ENCODE data around the gene PKIB. TPM values are rescaled to one million over a fixed set of nuclear protein-coding genes. Genes with fewer than 3 reads are reported as not detected.

PKIB gene
- total and polyA plus RNA-seq, 5 donors from 2014 or later = 0.32 to 0.95 (median 0.67) TPM; not detected in 1

- no peak overlapping the region for H3K27ac Mint-ChIP-seq
Measured at GRCh38 chr6:122610690-122611455, 668 bp downstream of the PKIB start.

DNA sequence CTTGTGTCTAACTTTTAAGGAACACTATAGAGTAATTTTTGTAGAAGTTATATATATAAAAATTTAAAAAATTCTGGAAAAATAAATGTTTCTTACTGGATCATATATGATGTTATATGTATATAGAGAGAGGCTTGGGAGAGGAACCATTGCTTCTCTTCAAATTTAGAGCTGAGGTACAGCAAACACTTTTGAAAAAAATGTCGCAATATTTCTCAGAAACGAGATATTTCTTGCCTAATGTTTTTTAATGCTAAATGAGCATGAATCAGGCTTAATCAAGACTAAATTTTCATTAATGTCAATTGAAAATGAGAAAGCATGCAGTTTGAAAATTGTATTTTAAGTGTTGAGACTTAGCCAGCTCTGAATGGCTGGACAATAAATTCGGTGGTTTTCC, 2.6 kb downstream of the PKIB start:
- no peak for DNase-seq
- H3K4me3 ChIP-seq (ENCODE audit: low read depth, low read length) = no peak overlapping the region
- no peak overlapping the region for H3K27ac Mint-ChIP-seq
- H3K4me1 ChIP-seq (ENCODE audit: control insufficient read depth, insufficient read depth, low read length, poor library complexity, severe bottlenecking) = peaks cover 15% of the 10 kb centered on the region
- no peaks in the 10 kb centered on the region for H3K36me3 Mint-ChIP-seq
- peaks cover 43% of the 10 kb centered on the region for H3K27me3 Mint-ChIP-seq
- no peak overlapping the region for H3K4me3 Mint-ChIP-seq
- ATAC-seq (ENCODE audit: low read depth in 2 of 2) = no peak
- H3K9me3 ChIP-seq (ENCODE audit: control insufficient read depth in 2 of 2, low read length in 2 of 2) = peaks cover 0 to 1% of the 10 kb centered on the region in 2 experiments
- H3K36me3 ChIP-seq (ENCODE audit: control insufficient read depth, insufficient read depth, low read length) = no peaks in the 10 kb centered on the region
- peaks cover 0 to 10% (median 3%) of the 10 kb centered on the region in 7 donors for H3K9me3 Mint-ChIP-seq
- H3K4me1 Mint-ChIP-seq = peaks cover 0 to 20% (median 11%) of the 10 kb centered on the region in 4 donors
- H3K27ac ChIP-seq (ENCODE audit: insufficient read depth, low read length, poor library complexity, severe bottlenecking) = no peak overlapping the region
- peaks cover 20% of the 10 kb centered on the region for H3K27me3 ChIP-seq (ENCODE audit: control insufficient read depth, insufficient read depth, low read length)

More at GRCh38 chr6:122610690-122611455, 668 bp downstream of the PKIB start:
- Mint-ChIP-seq H3K9me3 (peaks cover 0 to 7% (median 3%) of the 10 kb centered on the region in 7 donors), H3K4me3 (peak overlapping the region in 3 of 4 donors; percentile 43 to 73 (median 69)), H3K27me3 (peaks cover 50% of the 10 kb centered on the region), H3K36me3 (no peaks in the 10 kb centered on the region), H3K4me1 (peaks cover 0 to 20% (median 11%) of the 10 kb centered on the region in 4 donors)
- no peak overlapping the region for H3K27ac ChIP-seq (ENCODE audit: insufficient read depth, low read length, poor library complexity, severe bottlenecking)
- H3K4me3 ChIP-seq (ENCODE audit: low read depth, low read length) = peak overlapping the region; percentile 43
- ATAC-seq (ENCODE audit: low read depth in 2 of 2) (no peak), DNase-seq (peak in 1 of 3 donors; percentile 13)
- peaks cover 15% of the 10 kb centered on the region for H3K4me1 ChIP-seq (ENCODE audit: control insufficient read depth, insufficient read depth, low read length, poor library complexity, severe bottlenecking)
- no peaks in the 10 kb centered on the region for H3K36me3 ChIP-seq (ENCODE audit: control insufficient read depth, insufficient read depth, low read length)
- peaks cover 24% of the 10 kb centered on the region for H3K27me3 ChIP-seq (ENCODE audit: control insufficient read depth, insufficient read depth, low read length)
- peaks cover 0 to 1% of the 10 kb centered on the region in 2 experiments for H3K9me3 ChIP-seq (ENCODE audit: control insufficient read depth in 2 of 2, low read length in 2 of 2)

DNA sequence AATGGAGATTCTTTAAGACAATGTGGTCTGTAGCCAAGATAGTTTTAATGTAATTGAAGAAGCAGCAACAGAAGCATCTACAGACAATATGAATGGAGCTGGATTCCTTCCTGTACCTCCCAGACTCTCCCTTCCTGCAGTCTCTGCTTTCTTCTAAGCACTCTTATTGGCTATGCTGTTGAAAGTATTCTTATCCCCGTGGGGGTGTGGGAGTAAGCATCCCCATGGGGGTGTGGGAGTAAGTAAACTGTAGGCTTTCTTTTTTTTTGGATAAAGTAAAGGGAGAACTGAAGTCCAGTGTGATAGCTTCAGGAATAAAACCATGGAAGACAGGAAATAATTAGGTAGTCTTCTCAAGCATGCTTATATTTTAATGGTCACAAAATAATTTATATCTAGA, 4.1 kb downstream of the PKIB start:
- DNase-seq (no peak), ATAC-seq (ENCODE audit: low read depth in 2 of 2) (no peak)
- no peak overlapping the region for H3K27ac ChIP-seq (ENCODE audit: insufficient read depth, low read length, poor library complexity, severe bottlenecking)
- Mint-ChIP-seq H3K9me3 (peaks cover 0 to 10% (median 2%) of the 10 kb centered on the region in 7 donors), H3K36me3 (no peaks in the 10 kb centered on the region), H3K27ac (no peak overlapping the region), H3K4me3 (no peak overlapping the region), H3K4me1 (peaks cover 0 to 19% (median 10%) of the 10 kb centered on the region in 4 donors), H3K27me3 (peaks cover 31% of the 10 kb centered on the region)
- no peaks in the 10 kb centered on the region for H3K36me3 ChIP-seq (ENCODE audit: control insufficient read depth, insufficient read depth, low read length)
- no peak overlapping the region for H3K4me3 ChIP-seq (ENCODE audit: low read depth, low read length)
- peaks cover 0 to 1% of the 10 kb centered on the region in 2 experiments for H3K9me3 ChIP-seq (ENCODE audit: control insufficient read depth in 2 of 2, low read length in 2 of 2)
- H3K4me1 ChIP-seq (ENCODE audit: control insufficient read depth, insufficient read depth, low read length, poor library complexity, severe bottlenecking) = peaks cover 15% of the 10 kb centered on the region
- peaks cover 18% of the 10 kb centered on the region for H3K27me3 ChIP-seq (ENCODE audit: control insufficient read depth, insufficient read depth, low read length)

GRCh38 chr6:122615409-122615808, 5.2 kb downstream of the PKIB start:
- peaks cover 27% of the 10 kb centered on the region for H3K27me3 Mint-ChIP-seq
- no peak overlapping the region for H3K4me3 Mint-ChIP-seq
- H3K4me1 Mint-ChIP-seq = peaks cover 0 to 12% (median 5%) of the 10 kb centered on the region in 4 donors
- peaks cover 7% of the 10 kb centered on the region for H3K4me1 ChIP-seq (ENCODE audit: control insufficient read depth, insufficient read depth, low read length, poor library complexity, severe bottlenecking)
- H3K36me3 ChIP-seq (ENCODE audit: control insufficient read depth, insufficient read depth, low read length) = no peaks in the 10 kb centered on the region
- H3K27ac Mint-ChIP-seq = no peak overlapping the region
- ATAC-seq (ENCODE audit: low read depth in 2 of 2) = no peak
- peaks cover 0 to 10% (median 0%) of the 10 kb centered on the region in 7 donors for H3K9me3 Mint-ChIP-seq
- no peaks in the 10 kb centered on the region for H3K36me3 Mint-ChIP-seq
- H3K9me3 ChIP-seq (ENCODE audit: control insufficient read depth in 2 of 2, low read length in 2 of 2) = peaks cover 0 to 1% of the 10 kb centered on the region in 2 experiments
- no peak overlapping the region for H3K27ac ChIP-seq (ENCODE audit: insufficient read depth, low read length, poor library complexity, severe bottlenecking)
- DNase-seq = no peak
- H3K4me3 ChIP-seq (ENCODE audit: low read depth, low read length) = no peak overlapping the region
- H3K27me3 ChIP-seq (ENCODE audit: control insufficient read depth, insufficient read depth, low read length) = peaks cover 15% of the 10 kb centered on the region

DNA sequence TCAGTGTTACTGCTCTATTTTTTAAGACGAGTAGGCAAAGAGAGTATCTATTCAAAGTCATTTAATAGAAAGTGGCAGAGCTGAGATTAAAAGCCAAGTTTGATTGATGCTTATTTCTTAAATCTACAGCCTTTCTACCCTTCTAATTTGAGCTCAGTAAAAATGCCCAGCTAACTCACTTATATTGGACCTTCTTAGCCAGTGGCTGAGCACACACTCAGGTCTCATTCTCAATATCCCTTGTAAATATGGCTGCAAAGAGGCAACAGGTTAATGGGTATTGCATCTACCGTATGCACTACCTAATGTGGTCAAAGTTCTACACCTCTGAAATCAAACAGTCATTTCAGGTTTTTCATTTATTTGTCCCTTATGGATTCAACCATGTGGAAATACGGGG, 6.7 kb downstream of the PKIB start:
- no peak for ATAC-seq (ENCODE audit: low read depth in 2 of 2)

DNA sequence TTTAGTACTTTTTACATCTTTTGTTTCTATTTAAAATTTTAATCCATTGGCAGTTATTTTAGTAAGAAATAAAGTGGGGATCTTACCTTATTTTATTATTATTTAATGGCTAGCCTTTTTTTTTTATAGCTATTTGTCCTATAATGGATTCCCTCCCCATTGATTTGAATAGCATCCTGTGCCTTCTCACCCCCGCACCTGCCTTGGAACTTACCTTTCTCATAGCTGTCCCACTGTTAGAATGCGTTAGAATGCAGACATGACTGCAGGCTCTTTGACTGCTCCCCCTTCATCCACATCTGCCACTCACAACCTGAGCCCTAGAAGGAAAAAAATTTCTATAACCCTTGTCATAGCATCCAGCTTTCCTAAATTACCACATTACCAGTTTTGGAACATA, 9.1 kb downstream of the PKIB start:
- H3K27me3 ChIP-seq (ENCODE audit: control insufficient read depth, insufficient read depth, low read length) = peaks cover 2% of the 10 kb centered on the region
- H3K27me3 Mint-ChIP-seq = peaks cover 6% of the 10 kb centered on the region
- H3K4me3 ChIP-seq (ENCODE audit: low read depth, low read length) = no peak overlapping the region
- no peaks in the 10 kb centered on the region for H3K9me3 ChIP-seq (ENCODE audit: control insufficient read depth in 2 of 2, low read length in 2 of 2)
- no peak overlapping the region for H3K4me3 Mint-ChIP-seq
- DNase-seq = no peak
- no peak for ATAC-seq (ENCODE audit: low read depth in 2 of 2)
- peaks cover 0 to 14% (median 0%) of the 10 kb centered on the region in 7 donors for H3K9me3 Mint-ChIP-seq
- no peaks in the 10 kb centered on the region for H3K4me1 ChIP-seq (ENCODE audit: control insufficient read depth, insufficient read depth, low read length, poor library complexity, severe bottlenecking)
- no peaks in the 10 kb centered on the region for H3K36me3 Mint-ChIP-seq
- no peak overlapping the region for H3K27ac Mint-ChIP-seq
- H3K27ac ChIP-seq (ENCODE audit: insufficient read depth, low read length, poor library complexity, severe bottlenecking) = no peak overlapping the region
- no peaks in the 10 kb centered on the region for H3K4me1 Mint-ChIP-seq
- no peaks in the 10 kb centered on the region for H3K36me3 ChIP-seq (ENCODE audit: control insufficient read depth, insufficient read depth, low read length)

More for the DNA sequence above, 6.7 kb downstream of the PKIB start:
- no peak for DNase-seq
- H3K4me1 ChIP-seq (ENCODE audit: control insufficient read depth, insufficient read depth, low read length, poor library complexity, severe bottlenecking) = no peaks in the 10 kb centered on the region
- H3K9me3 Mint-ChIP-seq = peaks cover 0 to 14% (median 0%) of the 10 kb centered on the region in 7 donors
- no peaks in the 10 kb centered on the region for H3K36me3 ChIP-seq (ENCODE audit: control insufficient read depth, insufficient read depth, low read length)
- H3K9me3 ChIP-seq (ENCODE audit: control insufficient read depth in 2 of 2, low read length in 2 of 2) = peaks cover 0 to 1% of the 10 kb centered on the region in 2 experiments
- H3K27me3 ChIP-seq (ENCODE audit: control insufficient read depth, insufficient read depth, low read length) = peaks cover 9% of the 10 kb centered on the region
- H3K4me1 Mint-ChIP-seq = no peaks in the 10 kb centered on the region
- H3K27ac ChIP-seq (ENCODE audit: insufficient read depth, low read length, poor library complexity, severe bottlenecking) = no peak overlapping the region
- no peaks in the 10 kb centered on the region for H3K36me3 Mint-ChIP-seq
- no peak overlapping the region for H3K4me3 Mint-ChIP-seq
- no peak overlapping the region for H3K27ac Mint-ChIP-seq
- H3K27me3 Mint-ChIP-seq = peaks cover 15% of the 10 kb centered on the region
- H3K4me3 ChIP-seq (ENCODE audit: low read depth, low read length) = no peak overlapping the region

- H3K4me3 Mint-ChIP-seq = no peak overlapping the region
- no peak for ATAC-seq (ENCODE audit: low read depth in 2 of 2)
- no peak overlapping the region for H3K4me3 ChIP-seq (ENCODE audit: low read depth, low read length)
Measured at GRCh38 chr6:122620428-122620827, 10.2 kb downstream of the PKIB start.

More at GRCh38 chr6:122620428-122620827, 10.2 kb downstream of the PKIB start:
- no peaks in the 10 kb centered on the region for H3K9me3 ChIP-seq (ENCODE audit: control insufficient read depth in 2 of 2, low read length in 2 of 2)
- Mint-ChIP-seq H3K27me3 (peaks cover 4% of the 10 kb centered on the region), H3K27ac (no peak overlapping the region), H3K36me3 (no peaks in the 10 kb centered on the region), H3K9me3 (peaks cover 0 to 12% (median 0%) of the 10 kb centered on the region in 7 donors), H3K4me1 (no peaks in the 10 kb centered on the region)
- H3K27ac ChIP-seq (ENCODE audit: insufficient read depth, low read length, poor library complexity, severe bottlenecking) = no peak overlapping the region
- no peaks in the 10 kb centered on the region for H3K36me3 ChIP-seq (ENCODE audit: control insufficient read depth, insufficient read depth, low read length)
- H3K4me1 ChIP-seq (ENCODE audit: control insufficient read depth, insufficient read depth, low read length, poor library complexity, severe bottlenecking) = no peaks in the 10 kb centered on the region
- peaks cover 2% of the 10 kb centered on the region for H3K27me3 ChIP-seq (ENCODE audit: control insufficient read depth, insufficient read depth, low read length)
- DNase-seq = no peak

All from CD4-positive, CD25-positive, alpha-beta regulatory T cell (primary cell).